NT2/D1 (cell line): ENCODE measurements around the gene LUZP4.

Source experiments
- SUZ12 ChIP-seq: IDR thresholded peaks from 2 replicates; pipeline ENCODE4 v1.6.1; 2011; ENCODE audit not compliant: insufficient read length, insufficient read depth; ENCODE audit errors: extremely low read depth
- YY1 ChIP-seq: IDR thresholded peaks from 2 replicates; pipeline ENCODE4 v1.6.1; 2011; ENCODE audit not compliant: insufficient read length, insufficient read depth

- no peak for TF ChIP-seq YY1
- no peak for TF ChIP-seq SUZ12
Observed at GRCh38 chrX:115264009-115264408, 25.5 kb upstream of the LUZP4 start.
